ENCODE data around the gene DRD3. TPM values are rescaled to one million over a fixed set of nuclear protein-coding genes. Genes with fewer than 3 reads are reported as not detected.

DRD3 gene
- total RNA-seq, 1 experiment from 2014 or later: not detected

DNA sequence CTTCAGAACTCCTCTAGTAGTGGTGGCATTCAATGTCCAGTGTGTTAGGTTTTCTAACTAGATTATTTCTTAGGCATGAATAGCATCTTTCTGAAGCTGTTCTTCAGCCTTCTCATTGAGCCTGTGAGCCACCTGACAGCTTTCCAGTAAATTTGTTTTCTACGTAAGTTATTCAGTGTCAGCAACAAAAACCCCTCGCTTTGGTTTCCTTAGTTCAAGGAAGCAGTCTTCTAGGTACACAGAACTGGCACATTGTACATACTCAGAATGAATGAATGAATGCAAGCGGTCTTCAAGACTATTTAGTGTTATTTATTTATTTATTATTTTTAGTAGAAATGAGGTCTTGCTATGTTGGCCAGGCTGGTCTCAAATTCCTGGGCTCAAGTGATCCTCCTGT, 44.9 kb downstream of the DRD3 start:
- no peak overlapping the region for H3K4me3 Mint-ChIP-seq (ENCODE audit: unreplicated experiment)
- no peaks in the 10 kb centered on the region for H3K9me3 ChIP-seq
- no peaks in the 10 kb centered on the region for H3K36me3 ChIP-seq (ENCODE audit: control insufficient read depth, insufficient read depth, low read length)
- no peaks in the 10 kb centered on the region for H3K27me3 ChIP-seq (replicated peaks; ENCODE audit: control insufficient read depth, insufficient read depth, low read length)
- no peak overlapping the region for H3K27ac Mint-ChIP-seq (ENCODE audit: unreplicated experiment)
- H3K4me1 Mint-ChIP-seq (ENCODE audit: low read depth, unreplicated experiment): no peaks in the 10 kb centered on the region
- H3K4me1 ChIP-seq: no peaks in the 10 kb centered on the region
- ChIA-PET CTCF (no interaction called here), POLR2A (no interaction called here)
- DNase-seq: no peak
- H3K9me3 Mint-ChIP-seq (ENCODE audit: unreplicated experiment): no peaks in the 10 kb centered on the region
- no peaks in the 10 kb centered on the region for H3K36me3 Mint-ChIP-seq (ENCODE audit: insufficient read depth, unreplicated experiment)
- no peak overlapping the region for H3K4me3 ChIP-seq (ENCODE audit: low read depth, low read length)
- peaks cover 4% of the 10 kb centered on the region for H3K27me3 Mint-ChIP-seq (ENCODE audit: insufficient read depth, unreplicated experiment)
- TF ChIP-seq CTCF (IDR thresholded peaks at IDR 0.05; ENCODE audit: insufficient read depth in 1 of 2, low read depth in 1 of 2, low read length in 1 of 2, severe bottlenecking in 1 of 2, unreplicated experiment in 1 of 2): no peak
- no TSS peak for BruUV-seq (replicated peaks)
- intact Hi-C loops (cut with micrococcal nuclease; ENCODE audit: unreplicated experiment): no loop called here

DNA sequence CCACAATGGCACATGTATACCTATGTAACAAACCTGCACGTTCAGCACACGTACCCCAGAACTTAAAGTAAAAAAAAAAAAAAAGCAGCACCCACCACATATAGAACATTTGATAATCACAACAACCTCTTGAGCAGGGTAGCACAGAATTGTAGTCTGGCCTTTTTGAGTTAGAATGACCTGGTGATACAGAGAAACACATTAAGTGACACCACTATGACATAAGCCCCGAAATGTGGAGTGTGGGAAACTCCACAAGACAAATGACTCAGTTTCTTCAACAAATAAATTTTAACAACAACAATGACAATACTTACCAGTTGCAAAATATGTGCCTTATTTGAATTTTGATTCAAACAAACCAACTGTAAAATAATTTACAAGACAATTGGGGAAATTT, 46.4 kb downstream of the DRD3 start:
- POLR2A ChIA-PET: no interaction called here
- Mint-ChIP-seq H3K9me3 (ENCODE audit: unreplicated experiment) (no peaks in the 10 kb centered on the region), H3K36me3 (ENCODE audit: insufficient read depth, unreplicated experiment) (no peaks in the 10 kb centered on the region), H3K27me3 (ENCODE audit: insufficient read depth, unreplicated experiment) (no peaks in the 10 kb centered on the region), H3K4me1 (ENCODE audit: low read depth, unreplicated experiment) (no peaks in the 10 kb centered on the region), H3K4me3 (ENCODE audit: unreplicated experiment) (no peak overlapping the region), H3K27ac (ENCODE audit: unreplicated experiment) (no peak overlapping the region)
- TF ChIP-seq CTCF (IDR thresholded peaks at IDR 0.05; ENCODE audit: insufficient read depth in 1 of 2, low read depth in 1 of 2, low read length in 1 of 2, severe bottlenecking in 1 of 2, unreplicated experiment in 1 of 2): no peak
- H3K9me3 ChIP-seq: no peaks in the 10 kb centered on the region
- intact Hi-C loops (cut with micrococcal nuclease; ENCODE audit: unreplicated experiment): no loop called here
- H3K36me3 ChIP-seq (ENCODE audit: control insufficient read depth, insufficient read depth, low read length): no peaks in the 10 kb centered on the region
- BruUV-seq (replicated peaks): no TSS peak
- no peak overlapping the region for H3K4me3 ChIP-seq (ENCODE audit: low read depth, low read length)
- no peak for DNase-seq
- H3K4me1 ChIP-seq: no peaks in the 10 kb centered on the region
- no peaks in the 10 kb centered on the region for H3K27me3 ChIP-seq (replicated peaks; ENCODE audit: control insufficient read depth, insufficient read depth, low read length)
- CTCF ChIA-PET: no interaction called here

- no peak overlapping the region for H3K4me3 ChIP-seq (ENCODE audit: low read depth, low read length)
- Mint-ChIP-seq H3K9me3 (ENCODE audit: unreplicated experiment) (no peaks in the 10 kb centered on the region), H3K27ac (ENCODE audit: unreplicated experiment) (no peak overlapping the region), H3K36me3 (ENCODE audit: insufficient read depth, unreplicated experiment) (no peaks in the 10 kb centered on the region), H3K4me1 (ENCODE audit: low read depth, unreplicated experiment) (no peaks in the 10 kb centered on the region), H3K4me3 (ENCODE audit: unreplicated experiment) (no peak overlapping the region), H3K27me3 (ENCODE audit: insufficient read depth, unreplicated experiment) (no peaks in the 10 kb centered on the region)
- no peaks in the 10 kb centered on the region for H3K27me3 ChIP-seq (replicated peaks; ENCODE audit: control insufficient read depth, insufficient read depth, low read length)
- no peak for TF ChIP-seq CTCF (IDR thresholded peaks at IDR 0.05; ENCODE audit: insufficient read depth in 1 of 2, low read depth in 1 of 2, low read length in 1 of 2, severe bottlenecking in 1 of 2, unreplicated experiment in 1 of 2)
- no peaks in the 10 kb centered on the region for H3K4me1 ChIP-seq
- H3K9me3 ChIP-seq: no peaks in the 10 kb centered on the region
- no peak for DNase-seq
- POLR2A ChIA-PET: no interaction called here
- H3K36me3 ChIP-seq (ENCODE audit: control insufficient read depth, insufficient read depth, low read length): no peaks in the 10 kb centered on the region
- CTCF ChIA-PET: no interaction called here
- no TSS peak for BruUV-seq (replicated peaks)
- intact Hi-C loops (cut with micrococcal nuclease; ENCODE audit: unreplicated experiment): no loop called here
Observed at GRCh38 chr3:114128826-114129225, 50.0 kb downstream of the DRD3 start.
